Activated CD4-positive, alpha-beta T cell treated with anti-CD3 and anti-CD28 coated beads for 24 hours (primary cell): Measurements from ENCODE around the gene RPS6KA2.

ENCODE experiments used
- DNase-seq, 2 donors: peaks; one replicate each; pipeline ENCODE4 v3.0.0-alpha.2; 2020; ENCODE audit warnings: low read depth in 2 of 2

Gene RPS6KA2

GRCh38 chr6:166466178-166467122 lies 160.6 kb downstream of the RPS6KA2 start:
- DNase-seq, result no peak

GRCh38 chr6:166465671-166466087 lies 161.4 kb downstream of the RPS6KA2 start:
- DNase-seq, result no peak

GRCh38 chr6:166465003-166465399 lies 162.1 kb downstream of the RPS6KA2 start:
- no peak for DNase-seq

- DNase-seq, result no peak
These were observed 162.7 kb downstream of the RPS6KA2 start for GRCh38 chr6:166464068-166465002.

GRCh38 chr6:166463359-166464067 lies 163.5 kb downstream of the RPS6KA2 start:
- DNase-seq, result no peak

GRCh38 chr6:166462461-166463135 lies 164.5 kb downstream of the RPS6KA2 start:
- DNase-seq, result no peak

- DNase-seq, result no peak
These were observed 165.1 kb downstream of the RPS6KA2 start for GRCh38 chr6:166461821-166462460.

GRCh38 chr6:166460473-166461437 lies 166.3 kb downstream of the RPS6KA2 start:
- no peak for DNase-seq

GRCh38 chr6:166459906-166460305 lies 167.1 kb downstream of the RPS6KA2 start:
- DNase-seq, result no peak

GRCh38 chr6:166459272-166459671 lies 167.8 kb downstream of the RPS6KA2 start:
- no peak for DNase-seq

GRCh38 chr6:166456395-166457156 lies 170.5 kb downstream of the RPS6KA2 start:
- DNase-seq, result no peak

GRCh38 chr6:166454692-166455515 lies 172.1 kb downstream of the RPS6KA2 start:
- no peak for DNase-seq

GRCh38 chr6:166453651-166454050 lies 173.4 kb downstream of the RPS6KA2 start:
- no peak for DNase-seq

GRCh38 chr6:166450167-166450873 lies 176.7 kb downstream of the RPS6KA2 start:
- DNase-seq, result no peak

GRCh38 chr6:166449641-166450040 lies 177.4 kb downstream of the RPS6KA2 start:
- no peak for DNase-seq

GRCh38 chr6:166449036-166449435 lies 178.0 kb downstream of the RPS6KA2 start:
- DNase-seq, result no peak

- DNase-seq, result no peak
These were observed 178.6 kb downstream of the RPS6KA2 start for GRCh38 chr6:166448432-166448831.
